ENCODE measurements around the gene CNTNAP2. TPM values are rescaled to one million over a fixed set of nuclear protein-coding genes. Genes with fewer than 3 reads are reported as not detected.

The CNTNAP2 gene
- total and polyA plus RNA-seq, 7 donors: 0.60 to 2.4 (median 1.7) TPM

- Histone ChIP-seq H3K9me3 (no peaks in the 10 kb centered on the region), H3K4me3 (no peak overlapping the region), H3K36me3 (no peaks in the 10 kb centered on the region), H3K4me1 (no peaks in the 10 kb centered on the region), H3K27me3 (no peaks in the 10 kb centered on the region), H3K27ac (no peak overlapping the region)
- 78 to 86% methylated on average over 3 of the region's 3 CpGs for WGBS, 2 donors
- no peak for DNase-seq
- no peak for TF ChIP-seq CTCF (IDR thresholded peaks at IDR 0.05)
- no peak for TF ChIP-seq POLR2AphosphoS5 (IDR thresholded peaks at IDR 0.05)
- no peak for TF ChIP-seq POLR2A (IDR thresholded peaks at IDR 0.05)
- TF ChIP-seq EP300 (IDR thresholded peaks at IDR 0.05): no peak
- intact Hi-C loops (cut with DNase I): no loop called here
These were observed 1523.2 kb downstream of the CNTNAP2 start for GRCh38 chr7:147639751-147640150.

GRCh38 chr7:147640821-147641220, 1524.2 kb downstream of the CNTNAP2 start:
- no peak for TF ChIP-seq EP300 (IDR thresholded peaks at IDR 0.05)
- TF ChIP-seq POLR2AphosphoS5 (IDR thresholded peaks at IDR 0.05): no peak
- H3K27ac ChIP-seq: no peak overlapping the region
- intact Hi-C loops (cut with DNase I): no loop called here
- no peak for DNase-seq
- no peaks in the 10 kb centered on the region for H3K4me1 ChIP-seq
- H3K9me3 ChIP-seq: no peaks in the 10 kb centered on the region
- H3K4me3 ChIP-seq: no peak overlapping the region
- 83 to 95% methylated on average over 9 of the region's 9 CpGs for WGBS, 2 donors
- no peaks in the 10 kb centered on the region for H3K36me3 ChIP-seq
- no peaks in the 10 kb centered on the region for H3K27me3 ChIP-seq

DNA sequence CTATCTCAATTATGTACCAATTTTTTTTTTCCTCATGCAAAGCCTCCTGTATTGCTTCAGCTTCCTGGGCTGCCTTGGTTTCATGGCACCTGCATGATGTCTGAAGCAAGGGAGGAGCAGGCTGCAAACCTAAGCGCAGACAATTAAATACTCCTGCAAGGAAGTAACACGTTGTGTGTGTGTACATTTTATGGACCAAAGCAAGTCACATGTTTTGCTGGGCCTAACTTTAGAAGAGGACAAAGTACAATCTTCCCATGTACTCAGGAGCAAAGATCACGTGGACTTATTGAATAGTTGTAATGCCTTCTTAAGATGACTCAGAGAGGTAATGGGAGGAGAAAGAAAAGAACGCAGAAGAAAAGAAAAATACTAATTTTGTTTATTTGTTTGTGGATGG, 1530.0 kb downstream of the CNTNAP2 start:
- no peak overlapping the region for H3K4me3 ChIP-seq
- no peaks in the 10 kb centered on the region for H3K27me3 ChIP-seq
- no peaks in the 10 kb centered on the region for H3K36me3 ChIP-seq
- H3K27ac ChIP-seq: no peak overlapping the region
- H3K9me3 ChIP-seq: no peaks in the 10 kb centered on the region
- TF ChIP-seq POLR2AphosphoS5 (IDR thresholded peaks at IDR 0.05) (no peak), EP300 (IDR thresholded peaks at IDR 0.05) (no peak), CTCF (IDR thresholded peaks at IDR 0.05) (no peak), POLR2A (IDR thresholded peaks at IDR 0.05) (no peak)
- 22 to 65% methylated on average over 4 of the region's 4 CpGs for WGBS, 2 donors
- no peaks in the 10 kb centered on the region for H3K4me1 ChIP-seq
- DNase-seq: no peak
- intact Hi-C loops (cut with DNase I): no loop called here

DNA sequence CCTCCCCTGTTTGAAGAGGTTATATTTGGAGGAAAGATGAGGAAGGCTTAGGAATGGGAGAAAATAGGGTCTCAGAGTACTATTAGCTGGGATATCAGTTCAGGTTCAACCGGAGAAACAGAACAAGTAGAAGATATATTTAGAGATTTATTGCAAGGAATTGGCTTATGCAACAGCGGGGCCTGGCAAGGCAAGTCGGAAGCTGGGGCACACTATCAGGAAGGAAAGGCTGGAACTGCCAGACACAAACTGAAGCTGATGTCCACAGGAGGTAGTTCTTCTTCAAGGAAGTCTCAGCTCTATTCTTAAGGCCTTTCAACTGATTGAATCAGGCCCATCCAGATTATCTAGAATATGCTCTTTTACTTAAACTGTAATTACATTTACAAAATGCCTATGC, 1534.4 kb downstream of the CNTNAP2 start:
- TF ChIP-seq POLR2AphosphoS5 (IDR thresholded peaks at IDR 0.05): no peak
- no peak for TF ChIP-seq EP300 (IDR thresholded peaks at IDR 0.05)
- no peak for TF ChIP-seq CTCF (IDR thresholded peaks at IDR 0.05)
- H3K27ac ChIP-seq: no peak overlapping the region
- intact Hi-C loops (cut with DNase I): no loop called here
- WGBS, 2 donors: 85 to 88% methylated on average over 3 of the region's 3 CpGs
- no peaks in the 10 kb centered on the region for H3K4me1 ChIP-seq
- no peak for DNase-seq
- H3K4me3 ChIP-seq: no peak overlapping the region
- H3K36me3 ChIP-seq: no peaks in the 10 kb centered on the region
- no peaks in the 10 kb centered on the region for H3K9me3 ChIP-seq
- no peaks in the 10 kb centered on the region for H3K27me3 ChIP-seq

DNA sequence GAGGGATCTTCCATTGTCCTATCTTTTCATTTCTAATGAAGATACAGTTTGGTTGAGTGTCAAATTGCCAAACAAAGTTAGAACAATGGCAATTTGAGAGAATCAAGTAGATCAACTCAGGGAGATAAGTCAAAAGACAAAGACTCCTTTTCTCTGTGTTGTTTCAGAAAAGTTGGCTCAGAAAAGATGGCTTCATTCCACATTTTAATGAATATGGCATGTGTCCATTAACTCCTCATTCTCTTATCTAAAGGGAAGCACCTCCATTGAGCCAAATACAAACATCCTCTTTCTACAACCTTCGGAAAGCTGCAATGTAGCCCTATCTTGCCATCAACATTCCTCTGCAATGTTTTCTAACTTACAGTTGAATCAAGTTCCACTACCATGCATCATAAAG, 1535.0 kb downstream of the CNTNAP2 start:
- H3K4me3 ChIP-seq: no peak overlapping the region
- TF ChIP-seq POLR2A (IDR thresholded peaks at IDR 0.05) (no peak), POLR2AphosphoS5 (IDR thresholded peaks at IDR 0.05) (no peak), EP300 (IDR thresholded peaks at IDR 0.05) (no peak), CTCF (IDR thresholded peaks at IDR 0.05) (no peak)
- no peak for DNase-seq
- intact Hi-C loops (cut with DNase I): no loop called here
- no peaks in the 10 kb centered on the region for H3K9me3 ChIP-seq
- H3K36me3 ChIP-seq: no peaks in the 10 kb centered on the region
- no peaks in the 10 kb centered on the region for H3K27me3 ChIP-seq
- H3K27ac ChIP-seq: no peak overlapping the region
- no peaks in the 10 kb centered on the region for H3K4me1 ChIP-seq
- WGBS, 2 donors: 25 to 63% methylated on average over 1 of the region's 1 CpG
